EL (cell line): ENCODE measurements around the gene PYGO2.

Experiments used
- DNase-seq: peaks from one replicate; pipeline ENCODE4 v3.0.0-alpha.2; 2016

PYGO2 gene

DNA sequence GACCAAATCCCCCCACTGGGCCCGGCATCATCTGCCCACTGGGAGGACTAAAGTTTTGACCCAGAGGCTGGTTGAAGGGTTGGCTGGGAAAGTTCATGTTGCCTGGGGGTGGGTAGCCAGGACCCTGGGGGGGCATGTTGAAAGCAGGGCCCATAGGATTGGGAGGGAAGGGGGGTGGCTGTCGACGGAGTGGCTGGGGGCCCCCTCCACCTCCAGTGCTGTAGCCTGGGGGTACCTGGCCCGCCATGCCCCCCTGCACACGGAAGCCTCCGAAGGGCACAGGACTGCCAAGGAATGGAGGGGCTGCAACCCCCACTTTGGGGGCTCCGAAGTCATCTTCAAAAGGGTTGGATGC, 2.2 kb downstream of the PYGO2 start:
- DNase-seq: no peak

DNA sequence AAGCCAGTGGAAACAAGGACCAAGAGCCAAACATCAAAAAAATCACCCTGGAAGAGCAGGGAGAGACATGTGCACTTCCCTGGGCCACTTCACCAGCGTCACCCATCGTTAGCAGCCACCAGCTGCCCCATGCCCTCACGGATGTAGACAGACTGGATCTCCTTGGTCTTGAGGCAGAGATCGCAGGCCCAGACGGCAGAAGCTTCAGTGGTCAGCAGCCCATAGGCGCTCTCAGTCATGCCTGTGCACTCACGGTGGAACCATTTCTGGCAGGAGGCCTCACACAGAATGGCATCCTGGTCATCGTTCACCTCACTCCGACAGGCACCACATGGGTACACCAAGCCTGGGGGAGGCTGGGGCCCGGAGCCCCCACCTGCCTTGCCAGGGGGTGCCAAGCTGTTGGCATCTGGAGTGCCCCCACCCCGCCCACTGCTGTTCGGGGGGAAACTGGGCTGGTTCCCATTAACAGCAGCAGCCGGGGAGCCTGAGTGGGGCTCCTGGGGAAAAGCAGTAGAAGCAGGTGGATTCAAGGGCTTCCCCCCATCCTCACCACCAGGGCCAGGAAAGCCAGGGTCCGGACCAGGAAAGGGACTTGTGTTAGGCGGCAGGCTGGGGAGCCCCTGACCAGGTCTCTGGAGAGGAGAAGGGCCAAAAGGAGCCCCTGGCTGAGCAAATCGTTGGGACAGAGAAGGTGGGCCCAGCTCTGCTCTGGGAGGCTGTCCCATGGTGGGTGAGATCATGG, 2.7 kb downstream of the PYGO2 start:
- no peak for DNase-seq

DNA sequence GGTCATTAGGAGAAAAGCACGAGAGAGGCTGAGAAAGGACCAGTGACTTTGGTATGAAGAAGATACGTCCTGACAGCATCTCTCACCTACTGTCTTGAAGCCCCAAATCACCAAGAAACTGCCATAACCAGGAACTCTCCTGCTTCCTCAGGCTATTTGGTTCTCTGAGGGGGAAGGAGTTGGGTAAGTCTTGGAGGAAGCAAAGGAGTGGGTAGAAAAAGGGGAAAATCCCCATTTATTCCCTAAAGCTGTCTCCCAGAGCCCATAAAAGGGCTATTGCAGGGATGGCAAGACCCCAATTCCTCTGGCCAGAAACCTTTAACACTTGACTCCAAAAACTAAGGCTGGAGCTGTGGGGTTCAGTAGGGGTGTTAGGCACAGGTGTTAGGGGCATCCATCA, 3.5 kb downstream of the PYGO2 start:
- DNase-seq: no peak

DNA sequence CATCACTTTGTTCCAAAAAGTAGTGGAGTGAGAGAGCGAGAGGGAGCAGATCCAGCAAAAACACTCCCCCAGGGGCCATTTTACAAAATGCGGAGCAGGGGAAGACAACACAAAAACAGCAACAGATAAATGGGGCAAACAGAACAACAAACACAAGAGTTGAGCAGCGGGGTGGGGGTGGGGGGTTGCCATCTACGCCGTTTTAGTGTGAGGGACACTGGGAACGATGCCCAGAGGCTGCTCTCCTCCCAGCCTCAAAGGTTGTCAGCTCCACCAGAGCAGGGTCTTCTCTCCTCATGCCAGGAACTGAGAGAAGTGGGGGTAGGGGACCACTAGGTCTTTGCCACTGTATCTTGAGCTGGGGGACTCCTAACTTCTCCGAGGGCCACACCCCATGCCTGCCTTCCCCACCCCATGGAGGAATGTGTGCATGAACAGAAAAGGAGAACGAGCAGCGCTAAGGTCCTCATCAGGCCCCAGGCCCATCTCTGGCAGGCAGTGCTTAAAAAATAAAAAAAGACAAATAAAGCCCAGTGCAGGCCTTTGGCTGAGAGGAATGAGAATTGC, 4.4 kb downstream of the PYGO2 start:
- no peak for DNase-seq

DNA sequence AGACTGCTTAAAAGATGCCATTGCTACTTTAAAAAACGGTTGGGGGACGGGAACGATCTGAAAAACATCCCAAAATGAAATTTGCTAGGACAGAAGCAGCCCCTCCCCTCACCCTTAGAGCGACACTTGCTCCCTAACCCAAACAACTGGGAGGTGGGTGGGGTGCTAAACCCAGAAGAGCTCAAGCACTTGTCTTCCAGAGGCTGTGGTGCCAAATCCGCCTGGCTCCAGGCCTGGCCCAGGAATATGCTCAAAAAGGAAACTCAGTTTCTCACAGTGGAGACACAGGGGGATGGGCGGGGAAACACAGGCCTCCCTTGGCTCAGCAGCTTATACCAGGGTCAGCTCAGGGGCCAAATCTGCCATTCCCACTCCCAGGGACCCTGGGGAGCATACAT, 5.0 kb downstream of the PYGO2 start:
- DNase-seq: no peak

DNA sequence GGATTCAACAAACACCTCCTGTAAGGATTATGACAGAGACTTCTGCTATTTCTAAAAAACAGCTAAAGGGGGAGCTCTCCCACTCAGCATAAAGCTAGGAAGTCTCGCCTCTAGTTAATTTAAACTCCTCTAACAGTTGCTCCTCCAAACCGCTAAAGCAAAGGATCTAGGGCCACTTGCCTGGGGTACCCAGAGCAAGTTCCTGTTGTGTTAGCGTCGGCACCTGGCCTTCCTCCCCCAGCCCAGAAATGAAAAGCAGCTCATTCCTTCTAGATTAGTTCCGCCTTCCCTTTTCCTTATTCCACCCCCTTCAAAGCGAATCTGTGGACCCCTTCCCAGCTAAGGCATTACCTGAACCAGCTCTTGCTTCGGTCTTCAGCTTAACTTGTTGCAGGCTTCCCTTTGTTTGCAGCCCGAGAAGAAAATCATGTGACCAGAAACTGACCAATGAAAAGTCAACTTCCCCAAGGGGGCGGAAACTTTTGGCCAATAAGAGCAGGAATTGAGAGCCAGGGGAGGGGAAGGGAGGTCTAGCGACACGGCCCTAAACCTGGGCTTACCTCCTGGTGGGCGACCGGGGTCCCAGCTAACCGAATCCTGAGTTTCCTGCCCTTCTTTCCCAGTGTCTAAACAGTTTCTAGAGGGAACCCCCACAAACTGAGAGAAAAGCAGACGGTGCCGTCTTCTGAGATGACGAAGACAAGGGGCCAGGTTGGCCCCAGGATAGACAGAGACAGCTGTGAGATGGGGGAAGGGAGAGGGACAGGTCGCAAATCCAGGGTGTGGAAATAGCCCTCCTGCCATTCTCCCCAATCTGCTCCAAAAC, 5.7 kb downstream of the PYGO2 start, which contains the start of gene PBXIP1:
Gene PBXIP1, minus strand, starts transcription at position 382 of the 826 bp plus-strand sequence. CDS start 2,378 bp downstream, outside the sequence.
- peak; percentile 90 for DNase-seq

DNA sequence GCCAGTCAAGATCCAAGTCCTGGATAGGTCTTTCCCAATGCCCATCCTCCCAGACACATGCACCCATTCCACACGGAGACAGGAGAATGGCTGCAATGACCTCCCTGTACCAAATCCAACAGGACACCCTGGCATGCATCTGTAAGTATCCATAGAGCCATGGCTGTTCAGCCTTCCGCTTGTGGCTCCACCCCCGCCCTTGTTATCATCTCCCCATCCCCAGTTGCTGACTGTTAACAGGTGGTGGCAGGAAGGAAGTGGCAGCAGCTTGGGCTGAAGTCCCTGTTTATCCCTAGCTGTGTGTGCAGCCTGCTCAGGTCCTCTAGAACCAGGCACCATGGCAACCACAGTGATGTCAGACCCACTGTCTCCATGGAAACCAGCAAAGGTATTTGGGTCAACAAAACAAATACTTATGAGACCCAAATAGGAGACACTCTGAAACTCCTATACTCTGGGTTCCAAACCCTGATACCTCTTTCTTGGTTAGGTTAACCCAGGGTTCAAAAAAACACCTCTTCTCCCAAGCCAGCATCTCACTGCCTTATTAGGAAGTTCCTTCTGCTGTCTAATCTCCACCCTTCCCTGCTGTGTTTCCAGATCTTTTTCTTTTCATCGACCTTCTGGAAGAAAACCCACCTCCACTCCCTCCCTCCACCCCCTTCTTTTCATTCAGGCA, 6.4 kb downstream of the PYGO2 start:
- peak; percentile 41 for DNase-seq

DNA sequence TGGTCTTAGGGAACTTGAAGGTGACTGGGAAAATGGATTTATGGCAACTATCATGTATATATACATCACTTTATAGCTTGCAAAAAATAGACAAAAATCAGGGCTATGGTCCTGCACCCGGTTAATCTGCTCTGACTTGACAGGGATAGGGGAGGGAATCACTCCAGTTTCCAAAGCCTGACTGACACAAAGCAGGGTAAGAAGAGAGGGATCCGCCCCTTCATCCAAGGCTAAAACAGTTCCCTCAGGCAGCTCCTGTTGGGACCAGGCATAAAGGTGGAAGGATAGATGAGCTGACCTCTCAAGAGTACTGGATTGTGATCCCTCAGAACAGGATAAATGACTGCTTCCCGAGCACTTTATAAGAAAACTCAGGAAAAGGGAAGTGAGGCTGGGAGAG, 7.0 kb downstream of the PYGO2 start:
- DNase-seq: no peak

DNA sequence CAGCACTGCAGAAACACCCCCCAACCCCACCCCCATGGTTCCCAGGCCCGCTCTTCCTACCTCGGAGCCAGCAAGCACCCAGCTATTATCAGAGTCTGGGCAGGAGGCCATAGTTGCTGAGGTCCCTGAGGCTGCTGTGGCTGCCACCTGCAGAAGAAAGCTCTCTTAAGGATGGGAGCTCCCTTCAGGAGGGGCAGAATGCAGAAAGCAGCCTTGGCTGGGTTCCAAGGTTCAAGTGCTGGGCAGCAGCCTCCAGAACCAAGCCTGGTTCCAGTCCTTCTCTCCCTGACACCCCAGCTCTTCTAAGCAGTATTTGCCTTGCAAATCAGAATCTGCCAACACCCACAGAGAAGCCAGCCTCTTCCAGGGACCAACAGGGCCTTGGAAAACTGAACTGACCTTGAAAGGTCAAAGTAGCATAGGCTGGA, 8.0 kb downstream of the PYGO2 start:
- no peak for DNase-seq

DNA sequence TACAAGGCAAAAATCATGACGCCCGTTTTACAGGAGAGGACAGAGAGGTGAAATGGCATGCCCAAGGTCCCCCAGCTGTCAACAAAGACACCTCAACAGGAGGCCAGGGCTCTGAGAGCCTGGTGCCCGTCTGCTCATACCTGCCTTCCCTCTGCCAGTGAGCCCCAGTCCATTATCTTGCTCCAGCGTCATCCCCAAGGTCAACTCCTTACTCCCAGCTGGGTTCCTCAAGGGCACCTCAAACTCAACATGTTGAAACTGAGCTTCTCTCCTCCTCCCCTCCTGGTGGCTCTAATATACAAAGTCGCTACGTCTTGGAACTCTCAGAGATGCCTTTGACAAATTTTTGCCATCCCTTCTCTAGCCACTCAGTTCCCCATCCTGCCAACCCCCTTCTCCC, 8.9 kb downstream of the PYGO2 start:
- DNase-seq: no peak

DNA sequence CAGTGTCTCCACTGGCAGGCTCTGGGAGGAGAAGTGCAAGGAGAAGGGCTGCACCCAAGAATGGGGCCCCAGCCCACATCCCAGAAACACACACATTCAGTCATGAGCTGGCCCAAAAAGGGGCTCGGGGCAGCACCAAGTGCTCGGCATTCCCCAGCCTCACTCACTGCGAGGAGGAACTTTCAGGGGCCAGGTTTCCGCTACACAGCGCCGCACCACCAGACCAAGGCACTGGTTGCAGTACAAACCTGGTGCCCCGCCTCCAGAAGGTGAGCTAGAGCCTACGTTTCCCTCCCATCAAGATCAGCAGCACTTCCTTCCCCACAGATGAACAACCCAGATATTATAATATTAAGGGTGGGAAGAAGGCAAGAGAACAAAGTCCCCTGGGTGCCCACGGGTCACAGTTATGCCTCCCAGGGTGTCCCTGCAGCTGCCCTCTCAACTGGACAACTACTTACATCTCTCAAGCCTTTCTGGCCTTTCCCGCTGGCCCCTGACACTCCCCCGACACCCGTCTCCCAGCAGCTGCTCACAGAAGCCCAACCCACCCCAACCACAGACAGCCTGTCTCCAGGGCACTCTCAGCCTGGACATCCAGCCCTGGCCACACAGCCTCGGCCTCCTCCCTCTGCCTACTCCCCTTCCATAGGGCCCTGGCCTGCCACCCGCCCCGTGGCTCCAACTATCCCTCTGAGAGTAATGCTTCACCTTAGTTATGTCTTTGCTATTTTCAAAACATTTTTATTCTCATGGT, 9.5 kb downstream of the PYGO2 start:
- DNase-seq: no peak

DNA sequence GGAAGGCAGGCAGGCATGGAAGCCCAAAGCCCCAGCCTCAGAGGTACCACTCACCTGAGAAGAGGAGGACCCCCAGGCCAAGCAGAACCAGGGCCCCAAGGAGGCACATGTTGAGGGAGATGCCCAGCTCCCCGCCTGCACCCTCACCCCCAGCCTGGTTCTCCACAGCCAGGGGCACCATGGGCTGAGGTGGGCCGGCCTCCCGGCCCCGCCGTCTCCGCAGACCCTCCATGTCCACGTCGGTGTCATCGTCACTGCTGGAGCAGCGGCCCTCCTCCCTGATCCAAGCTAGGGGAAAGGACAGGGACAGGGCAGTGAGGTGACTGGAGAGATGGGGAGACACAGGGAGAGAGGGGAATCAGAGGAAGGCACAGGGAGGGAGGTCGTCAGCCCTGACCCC, 13.5 kb downstream of the PYGO2 start:
- DNase-seq: no peak

DNA sequence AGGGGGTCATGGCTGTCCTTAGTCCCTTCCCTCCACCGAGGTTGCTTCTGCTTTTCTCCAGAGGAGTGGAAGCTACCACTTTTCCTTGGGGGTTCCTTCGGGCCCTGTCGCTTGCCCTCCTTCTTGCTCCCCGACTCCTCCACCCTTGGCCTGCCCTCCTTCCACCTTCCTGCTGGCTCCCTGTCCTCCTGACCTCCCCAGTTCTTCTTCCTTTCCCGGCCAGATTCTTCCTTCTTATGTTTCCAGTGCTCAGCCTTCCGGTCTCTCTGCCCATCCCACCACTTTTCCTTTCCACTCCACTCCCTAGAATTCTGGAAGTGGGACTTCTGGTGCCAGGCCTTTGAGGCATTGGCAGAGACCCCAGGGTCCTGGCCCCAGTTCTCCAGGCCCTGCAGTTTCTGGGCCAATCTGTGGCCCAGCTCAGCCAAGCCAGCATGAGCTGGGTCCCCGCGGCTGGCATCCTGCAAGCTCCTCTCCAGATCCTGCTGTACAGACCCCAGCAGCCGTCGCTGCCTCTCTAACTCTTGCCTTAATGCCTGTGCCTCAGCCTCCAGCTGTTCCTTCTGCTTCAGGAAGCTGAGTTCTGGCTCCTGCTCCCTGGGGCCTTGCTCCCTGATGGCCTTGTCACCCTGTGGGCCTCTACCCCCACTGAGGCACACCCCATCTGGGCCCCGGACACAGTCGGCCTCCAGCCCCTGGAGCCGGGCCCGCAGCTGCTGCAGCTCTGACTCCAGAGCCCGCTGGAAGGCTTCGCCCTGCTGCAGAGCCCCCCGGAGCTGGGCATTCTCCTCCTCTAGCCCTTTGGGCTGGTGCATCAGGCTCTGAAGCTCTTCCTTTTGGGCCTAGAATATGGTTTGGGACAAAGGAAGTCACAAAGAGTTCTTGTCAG, 15.4 kb downstream of the PYGO2 start:
- DNase-seq: no peak

DNA sequence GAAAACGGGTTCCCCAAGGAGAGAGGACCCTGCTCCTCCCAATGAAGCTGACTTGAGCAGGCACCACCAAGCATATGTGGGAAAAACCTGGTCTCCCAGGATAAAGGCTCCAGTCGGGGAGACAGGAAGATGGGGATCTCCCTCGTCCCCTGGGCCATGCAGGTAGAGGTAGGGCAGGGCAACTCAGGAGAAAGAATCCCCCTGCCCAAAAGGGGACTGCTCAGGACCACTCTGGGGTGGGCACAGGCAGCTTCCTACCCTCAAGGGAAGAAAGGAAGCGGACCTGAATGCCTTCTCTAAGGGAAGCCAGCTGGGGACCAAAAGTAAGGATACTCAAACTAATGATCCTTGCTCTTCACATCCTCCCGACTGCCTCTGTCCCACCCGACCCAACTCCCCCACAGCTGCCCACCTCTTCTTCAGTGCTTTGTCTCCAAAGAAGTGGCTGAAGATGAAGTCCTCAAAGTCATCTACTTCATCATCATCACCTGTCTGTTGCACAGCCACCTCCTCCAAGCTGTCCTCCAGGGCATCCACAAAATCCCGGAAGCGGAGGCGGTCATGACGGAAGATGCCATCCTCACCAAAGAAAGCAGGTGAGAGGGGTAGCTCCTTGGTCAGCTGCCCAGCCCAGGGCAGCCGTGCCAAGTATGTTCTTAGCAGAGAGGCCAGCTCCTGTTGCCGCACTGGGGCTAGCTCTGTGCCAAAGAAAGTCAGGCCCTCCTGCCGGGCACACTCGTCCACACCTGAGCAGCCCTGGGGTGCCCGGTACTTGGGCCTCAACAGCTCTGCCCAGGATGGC, 16.2 kb downstream of the PYGO2 start:
- no peak for DNase-seq

DNA sequence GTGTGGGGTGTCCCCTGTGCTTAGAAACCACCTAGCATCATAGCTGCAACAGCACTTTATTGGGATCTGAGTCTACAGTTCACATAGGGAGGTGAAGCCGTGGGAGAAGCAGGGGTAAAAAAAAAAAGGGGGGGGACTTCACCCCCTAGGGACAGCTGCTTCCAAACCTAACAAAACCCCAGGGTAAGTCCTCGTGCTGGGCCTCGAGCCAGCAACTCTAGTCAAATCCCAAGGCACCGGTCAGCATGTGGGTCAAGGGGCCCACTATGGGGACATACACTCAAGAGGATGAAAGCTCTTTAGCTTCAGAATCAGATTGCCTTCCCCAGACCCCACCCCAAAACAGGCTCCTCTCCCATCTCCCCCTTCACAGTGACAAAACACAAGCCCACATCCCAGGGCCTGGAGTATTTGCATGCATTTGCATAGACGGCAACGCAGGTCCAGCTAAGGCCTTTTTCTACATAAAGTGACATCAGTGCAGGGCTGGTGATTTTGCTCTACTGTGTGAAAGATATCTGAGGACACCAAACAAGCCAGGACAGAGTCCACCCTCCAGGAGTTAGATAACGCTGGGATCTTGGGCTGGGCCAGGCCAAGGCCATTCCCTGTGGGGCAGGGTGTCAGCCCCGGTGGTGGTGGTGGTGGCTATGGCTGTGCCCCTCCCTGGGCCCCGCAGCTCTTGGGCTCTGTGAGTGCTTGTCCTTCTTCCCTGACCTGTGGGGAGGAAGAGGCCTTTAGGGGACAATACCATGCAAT, 17.0 kb downstream of the PYGO2 start:
- DNase-seq: no peak

DNA sequence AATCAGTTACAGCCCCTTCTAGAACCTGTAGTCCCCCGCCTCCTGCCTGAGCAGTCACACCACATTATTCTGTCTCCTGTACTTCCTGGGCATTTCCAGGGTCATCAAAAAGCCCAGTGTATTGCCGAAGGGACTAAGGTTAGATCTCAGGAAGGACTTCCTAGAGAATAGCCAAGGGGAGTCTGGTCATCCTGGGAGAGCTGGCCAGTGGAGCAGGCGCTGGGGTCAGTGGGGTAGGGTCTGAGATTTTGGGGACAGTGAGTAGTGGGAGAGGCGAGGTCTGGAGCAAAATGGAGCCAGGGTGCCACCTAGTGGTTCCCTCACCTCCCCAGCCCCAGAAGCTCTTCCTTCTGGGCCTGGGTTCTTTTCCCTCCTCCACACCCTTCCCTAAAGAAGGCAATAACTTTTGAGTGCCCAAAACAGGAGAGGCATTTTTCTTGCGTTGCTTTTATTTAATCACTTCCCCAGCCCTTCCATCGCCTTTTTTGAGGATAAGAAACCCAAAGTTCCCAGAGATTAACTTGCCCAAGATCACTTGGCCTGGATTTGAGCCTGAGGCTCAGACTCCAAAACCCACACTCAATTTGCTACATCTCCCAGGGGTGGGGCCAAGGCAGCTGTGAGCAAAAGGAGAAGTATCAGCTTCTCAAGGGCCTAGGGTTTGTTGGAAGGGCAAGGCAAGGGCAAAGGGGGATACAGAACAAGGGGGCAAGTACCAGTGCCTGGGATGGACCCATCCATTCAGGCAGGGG, 17.8 kb downstream of the PYGO2 start:
- DNase-seq: peak; percentile 37

DNA sequence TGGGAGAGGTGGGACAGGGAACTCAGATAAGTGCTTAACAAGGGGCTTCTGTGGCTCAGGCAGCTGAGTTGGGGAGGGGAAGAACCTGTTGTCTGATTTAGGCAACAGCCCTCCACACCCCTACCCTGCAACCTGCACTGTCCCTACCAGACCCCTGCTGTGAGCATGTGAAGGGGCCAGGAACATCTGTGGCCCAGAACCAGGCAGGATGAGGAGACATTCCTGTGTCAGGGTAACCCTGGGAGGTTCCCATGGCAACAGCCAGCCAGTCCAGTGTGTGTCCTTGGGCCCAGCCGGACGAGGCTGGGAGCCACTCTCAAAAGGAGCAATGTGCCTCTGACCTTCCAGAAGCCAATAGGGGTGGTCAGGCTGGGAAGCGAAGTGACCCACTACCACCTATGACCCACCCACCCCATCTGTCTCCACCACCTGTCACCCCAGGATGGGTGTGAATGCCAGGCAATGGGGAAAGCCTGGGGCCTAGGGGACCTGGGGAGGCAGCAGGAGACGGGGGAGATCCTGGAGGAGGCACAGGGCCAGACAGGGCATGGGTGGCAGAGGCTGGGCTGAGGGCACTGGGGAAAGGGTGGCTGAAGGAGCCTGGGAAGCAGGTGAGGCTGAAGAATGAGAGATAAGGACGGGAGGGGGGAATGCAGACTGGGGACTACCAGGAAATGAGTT, 20.1 kb downstream of the PYGO2 start:
- no peak for DNase-seq

DNA sequence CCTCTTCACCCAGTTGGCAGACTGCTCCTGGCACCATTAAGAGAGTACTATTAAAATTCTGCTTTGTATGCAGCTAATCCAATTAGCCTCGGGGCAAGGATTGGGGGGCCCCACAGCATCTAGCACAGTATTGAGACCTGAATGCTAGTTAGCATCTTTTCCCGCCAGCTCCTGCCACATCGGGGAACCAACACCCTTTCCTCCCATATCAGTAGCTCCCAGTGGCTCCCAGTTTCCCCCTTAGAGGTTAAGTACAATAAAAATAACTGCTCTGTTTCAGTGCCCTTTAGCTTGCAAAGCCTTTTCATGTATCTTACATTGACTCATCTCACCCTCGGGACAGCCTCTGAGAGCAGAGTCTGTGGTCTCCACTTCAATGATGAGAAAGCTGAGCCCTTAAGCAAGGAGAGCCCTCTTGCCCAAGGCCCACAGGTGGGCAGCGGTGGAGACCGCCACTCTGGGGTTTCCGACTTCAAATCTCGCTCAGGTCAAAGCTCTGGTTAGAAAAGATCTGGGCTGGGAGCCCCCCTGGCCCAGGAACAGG, 20.9 kb downstream of the PYGO2 start:
- DNase-seq: no peak
